HFFc6 (cell line): Measurements from ENCODE around the gene EPHA1. TPM values are rescaled to one million over a fixed set of nuclear protein-coding genes. Genes with fewer than 3 reads are reported as not detected.

ENCODE experiments used
- DNase-seq: peaks from one replicate; pipeline ENCODE4 v3.0.0-alpha.2; 2018
- H3K27ac Mint-ChIP-seq: 2 replicates; pipeline ENCODE4 v1.8.0; 2020; ENCODE audit warnings: mild to moderate bottlenecking, mixed read lengths
- H3K27me3 Mint-ChIP-seq: 2 replicates; pipeline ENCODE4 v1.8.0; 2021; ENCODE audit warnings: mild to moderate bottlenecking, moderate library complexity, mixed read lengths; ENCODE audit not compliant: insufficient read depth
- H3K36me3 Mint-ChIP-seq: 2 replicates; pipeline ENCODE4 v1.8.0; 2021; ENCODE audit warnings: low read depth, mixed read lengths
- H3K4me1 Mint-ChIP-seq: 2 replicates; pipeline ENCODE4 v1.8.0; 2020; ENCODE audit warnings: low read depth, mixed read lengths
- H3K4me3 Mint-ChIP-seq: 2 replicates; pipeline ENCODE4 v1.8.0; 2020; ENCODE audit warnings: mild to moderate bottlenecking, moderate library complexity, mixed read lengths
- H3K9me3 Mint-ChIP-seq: 2 replicates; pipeline ENCODE4 v1.8.0; 2020; ENCODE audit warnings: mild to moderate bottlenecking, mixed read lengths
- CTCF ChIP-seq: fragments of 200-600 bp; sonication (generic); IDR thresholded peaks from 2 replicates; pipeline ENCODE4 v1.5.0; 2021; ENCODE audit warnings: antibody characterized with exemption, mild to moderate bottlenecking
- total RNA-seq, 6 experiments: library from RNA; stranded (reverse); fragmentation: NEBNext Ultra II Directional; extraction: Animal tissue kit (Norgen Biotek cat#: 25700); gene quantifications; 2 replicates in 1 of 6; 3 replicates in 5 of 6; pipeline ENCODE4 v1.2.3, GENCODE V29; 2021

Gene EPHA1
- total RNA-seq, 6 experiments from 2014 or later, result not detected

GRCh38 chr7:143395187-143396149 lies 13.2 kb downstream of the EPHA1 start:
- peaks cover 14% of the 10 kb centered on the region for H3K36me3 Mint-ChIP-seq
- H3K4me1 Mint-ChIP-seq, result peaks cover 42% of the 10 kb centered on the region
- DNase-seq, result no peak
- peak overlapping the region; percentile 18; the same call in 1 of the 2 replicates for H3K27ac Mint-ChIP-seq
- peaks cover 25% of the 10 kb centered on the region for H3K27me3 Mint-ChIP-seq
- TF ChIP-seq CTCF, result peak; percentile 67
- peaks cover 5% of the 10 kb centered on the region; the same call in 1 of the 2 replicates for H3K9me3 Mint-ChIP-seq
- no peak overlapping the region for H3K4me3 Mint-ChIP-seq

- H3K27ac Mint-ChIP-seq, result no peak overlapping the region; the same call in 1 of the 2 replicates
- TF ChIP-seq CTCF, result no peak
- peaks cover 29% of the 10 kb centered on the region for H3K27me3 Mint-ChIP-seq
- H3K4me3 Mint-ChIP-seq, result no peak overlapping the region
- H3K36me3 Mint-ChIP-seq, result peaks cover 20% of the 10 kb centered on the region
- peaks cover 5% of the 10 kb centered on the region; the same call in 1 of the 2 replicates for H3K9me3 Mint-ChIP-seq
- no peak for DNase-seq
- peaks cover 49% of the 10 kb centered on the region for H3K4me1 Mint-ChIP-seq
These were observed 13.9 kb downstream of the EPHA1 start for GRCh38 chr7:143394777-143395176.

DNA sequence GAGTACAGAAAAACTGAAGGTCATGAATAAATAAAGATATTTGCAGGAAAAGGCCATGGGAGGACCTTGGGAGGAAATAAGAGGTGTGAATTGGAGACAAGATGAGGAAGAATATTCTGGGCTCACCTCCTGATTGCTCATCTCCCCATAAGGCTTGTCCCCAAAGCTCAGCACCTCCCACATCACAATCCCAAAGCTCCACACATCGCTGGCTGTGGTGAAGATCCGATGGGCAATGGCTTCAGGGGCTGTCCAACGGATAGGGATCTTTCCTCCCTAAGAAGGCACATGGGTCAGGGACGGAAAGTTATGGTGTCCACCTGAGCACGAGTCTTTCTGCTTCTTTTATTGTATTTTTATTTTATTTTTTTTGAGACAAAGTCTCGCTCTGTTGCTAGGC lies 14.6 kb downstream of the EPHA1 start:
- DNase-seq, result no peak
- H3K27me3 Mint-ChIP-seq, result peaks cover 35% of the 10 kb centered on the region
- peaks cover 5% of the 10 kb centered on the region; the same call in 1 of the 2 replicates for H3K9me3 Mint-ChIP-seq
- H3K4me1 Mint-ChIP-seq, result peaks cover 56% of the 10 kb centered on the region
- H3K36me3 Mint-ChIP-seq, result peaks cover 27% of the 10 kb centered on the region
- peak overlapping the region; percentile 29; the same call in 1 of the 2 replicates for H3K4me3 Mint-ChIP-seq
- no peak for TF ChIP-seq CTCF
- peak overlapping the region; percentile 69 for H3K27ac Mint-ChIP-seq

- peaks cover 5% of the 10 kb centered on the region; the same call in 1 of the 2 replicates for H3K9me3 Mint-ChIP-seq
- H3K27ac Mint-ChIP-seq, result peak overlapping the region; percentile 85
- H3K27me3 Mint-ChIP-seq, result peaks cover 37% of the 10 kb centered on the region
These were observed 15.2 kb downstream of the EPHA1 start for GRCh38 chr7:143393267-143394041.

More at GRCh38 chr7:143393267-143394041, 15.2 kb downstream of the EPHA1 start:
- H3K36me3 Mint-ChIP-seq, result peaks cover 29% of the 10 kb centered on the region
- peaks cover 59% of the 10 kb centered on the region for H3K4me1 Mint-ChIP-seq
- DNase-seq, result no peak
- H3K4me3 Mint-ChIP-seq, result peak overlapping the region; percentile 29; the same call in 1 of the 2 replicates
- no peak for TF ChIP-seq CTCF
